Stomach (tissue), 19 donors: Measurements from ENCODE around the gene ENAM. TPM values are rescaled to one million over a fixed set of nuclear protein-coding genes. Genes with fewer than 3 reads are reported as not detected.

ENCODE experiments used
- DNase-seq, 2 donors: peaks; one replicate each; pipeline versions ENCODE4 v3.0.0 to v3.0.0-alpha.2; 2013 to 2019
- H3K27ac ChIP-seq, 5 donors: fragments of 200-600 bp in 4 of 5; sonication (generic) in 4 of 5; one replicate each; pipeline ENCODE4 v1.5.1; 2013 to 2019; ENCODE audit warnings: mild to moderate bottlenecking in 1 of 5, moderate library complexity in 1 of 5
- H3K27me3 ChIP-seq, 3 donors: fragments of 200-600 bp; sonication (generic); one replicate each; pipeline ENCODE4 v1.5.1; 2017 to 2019; ENCODE audit warnings: mixed run types in 1 of 3
- H3K36me3 ChIP-seq, 4 donors: fragments of 200-600 bp; sonication (generic); 1 replicate in 3 of 4; 2 replicates in 1 of 4; pipeline ENCODE4 v1.5.1; 2016 to 2019
- H3K4me1 ChIP-seq, 4 donors: fragments of 200-600 bp; sonication (generic); one replicate each; pipeline ENCODE4 v1.5.1; 2016 to 2019
- H3K4me3 ChIP-seq, 4 donors: fragments of 200-600 bp; sonication (generic) in 3 of 4; one replicate each; pipeline ENCODE4 v1.5.1; 2016 to 2019; ENCODE audit warnings: mild to moderate bottlenecking in 1 of 4
- H3K9me3 ChIP-seq, 4 donors: fragments of 200-600 bp; sonication (generic); one replicate each; pipeline ENCODE4 v1.5.1; 2016 to 2019
- EP300 ChIP-seq: sonication (generic); formaldehyde crosslinking; IDR thresholded peaks from one replicate; pipeline ENCODE4 v1.6.1; 2017; ENCODE audit warnings: antibody characterized with exemption
- POLR2A ChIP-seq, 4 donors: fragments of 450-650 bp; IDR thresholded peaks; one replicate each; pipeline ENCODE4 v1.6.1; 2016; ENCODE audit warnings: antibody characterized with exemption in 4 of 4, control low read depth in 2 of 4, mild to moderate bottlenecking in 1 of 4, moderate library complexity in 1 of 4
- POLR2AphosphoS5 ChIP-seq, 3 donors: sonication (generic); formaldehyde crosslinking; IDR thresholded peaks; one replicate each; pipeline ENCODE4 v1.6.1; 2016; ENCODE audit warnings: antibody characterized with exemption in 3 of 3
- WGBS, 5 donors: extraction: QIAGEN DNeasy Blood & Tissue Kit in 3 of 5; methylation state at CpG; one replicate each; pipeline versions ENCODE4 v1.1.5 to v1.1.7; 2013 to 2018; 5-methylcytosine and 5-hydroxymethylcytosine counted together
- intact Hi-C: fragments of 100-400 bp; cut with DNase I; formaldehyde crosslinking; loops from one replicate; pipeline ENCODE4 v1.15.1; 2023; ENCODE audit warnings: low total_unique reads
- long read RNA-seq, 10 donors: transcript quantifications; one replicate each; lab custom pipeline, GENCODE V29; 2026
- polyA plus RNA-seq, 3 donors: library from polyadenylated mRNA; stranded (reverse); fragments of 200-250 nt; gene quantifications; one replicate each; pipeline ENCODE4 v1.2.3, GENCODE V29; 2013
- total RNA-seq, 5 donors: library from RNA; depleted of rRNA; stranded (reverse); fragments of >200 nt; gene quantifications; one replicate each; pipeline versions ENCODE4 v1.1.0 to v1.2.3, GENCODE V29; 2014 to 2016
- TF ChIP-seq, protein P1 (sequence below), 7 experiments: fragments of 450-650 bp in 4 of 7; fragments of 200-600 bp in 3 of 7; sonication (generic) in 3 of 7; IDR thresholded peaks; one replicate each; pipeline ENCODE4 v1.5.1; 2016 to 2019; ENCODE audit warnings: antibody characterized with exemption in 7 of 7, control low read depth in 2 of 7, mild to moderate bottlenecking in 1 of 7
- donor health status: healthy with polysubstance abuse.
- donor health status: Bipolar disorder and iron deficiency.
- donor health status: healthy.

ENAM gene, protein sequence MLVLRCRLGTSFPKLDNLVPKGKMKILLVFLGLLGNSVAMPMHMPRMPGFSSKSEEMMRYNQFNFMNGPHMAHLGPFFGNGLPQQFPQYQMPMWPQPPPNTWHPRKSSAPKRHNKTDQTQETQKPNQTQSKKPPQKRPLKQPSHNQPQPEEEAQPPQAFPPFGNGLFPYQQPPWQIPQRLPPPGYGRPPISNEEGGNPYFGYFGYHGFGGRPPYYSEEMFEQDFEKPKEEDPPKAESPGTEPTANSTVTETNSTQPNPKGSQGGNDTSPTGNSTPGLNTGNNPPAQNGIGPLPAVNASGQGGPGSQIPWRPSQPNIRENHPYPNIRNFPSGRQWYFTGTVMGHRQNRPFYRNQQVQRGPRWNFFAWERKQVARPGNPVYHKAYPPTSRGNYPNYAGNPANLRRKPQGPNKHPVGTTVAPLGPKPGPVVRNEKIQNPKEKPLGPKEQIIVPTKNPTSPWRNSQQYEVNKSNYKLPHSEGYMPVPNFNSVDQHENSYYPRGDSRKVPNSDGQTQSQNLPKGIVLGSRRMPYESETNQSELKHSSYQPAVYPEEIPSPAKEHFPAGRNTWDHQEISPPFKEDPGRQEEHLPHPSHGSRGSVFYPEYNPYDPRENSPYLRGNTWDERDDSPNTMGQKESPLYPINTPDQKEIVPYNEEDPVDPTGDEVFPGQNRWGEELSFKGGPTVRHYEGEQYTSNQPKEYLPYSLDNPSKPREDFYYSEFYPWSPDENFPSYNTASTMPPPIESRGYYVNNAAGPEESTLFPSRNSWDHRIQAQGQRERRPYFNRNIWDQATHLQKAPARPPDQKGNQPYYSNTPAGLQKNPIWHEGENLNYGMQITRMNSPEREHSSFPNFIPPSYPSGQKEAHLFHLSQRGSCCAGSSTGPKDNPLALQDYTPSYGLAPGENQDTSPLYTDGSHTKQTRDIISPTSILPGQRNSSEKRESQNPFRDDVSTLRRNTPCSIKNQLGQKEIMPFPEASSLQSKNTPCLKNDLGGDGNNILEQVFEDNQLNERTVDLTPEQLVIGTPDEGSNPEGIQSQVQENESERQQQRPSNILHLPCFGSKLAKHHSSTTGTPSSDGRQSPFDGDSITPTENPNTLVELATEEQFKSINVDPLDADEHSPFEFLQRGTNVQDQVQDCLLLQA
- 1 to 10 TPM in 1 of 5 donors, under 1 TPM in 2, not detected in 2; 0.14 to 1.7 (median 0.45) TPM for total RNA-seq
- polyA plus RNA-seq: under 1 TPM; 0.20 to 0.92 (median 0.44) TPM
- long read RNA-seq, donor 1, partial matches to known transcripts: 0 of 1 reads
- long read RNA-seq, donor 1, other reads (novel, unspliced or antisense): 0 of 1 reads
- long read RNA-seq, donor 2: 0 reads
- long read RNA-seq, donor 3: 0 reads
- long read RNA-seq, donor 4: 0 reads
- long read RNA-seq, donor 5: 0 reads
- long read RNA-seq, donor 6: 0 reads
- long read RNA-seq, donor 7, partial matches to known transcripts: 0 of 1 reads
- long read RNA-seq, donor 7, other reads (novel, unspliced or antisense): 0 of 1 reads
- long read RNA-seq, donor 8: 0 reads
- long read RNA-seq, donor 9: 0 reads
- long read RNA-seq, donor 10: 0 reads

DNA sequence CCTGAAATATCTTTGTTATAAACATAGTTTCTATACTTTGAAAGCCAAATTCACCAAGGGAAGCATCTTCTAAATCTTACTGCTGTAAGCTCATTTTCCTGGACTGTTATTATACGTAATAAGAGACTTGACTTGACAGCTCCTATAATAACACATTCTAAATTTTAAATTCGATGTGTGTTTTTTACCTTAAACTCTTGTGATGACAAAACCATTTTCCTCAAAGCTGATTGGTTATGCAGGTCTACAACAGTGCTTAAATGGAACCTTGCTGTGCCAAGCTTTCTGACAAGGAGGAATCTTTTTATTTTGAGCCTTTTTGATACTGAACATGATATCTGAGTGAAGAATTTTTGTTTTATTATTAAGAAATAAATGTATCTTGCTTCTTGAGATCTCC, at the start of gene ENAM:
Gene ENAM, plus strand, starts transcription at position 301 of the 400 bp plus-strand sequence. CDS start 757 bp downstream, outside the sequence.
- Histone ChIP-seq H3K4me3 (no peak within 1 kb of the TSS), H3K27me3 (no peaks in the 10 kb centered on the region), H3K4me1 (peaks cover 0 to 7% (median 0%) of the 10 kb centered on the region in 4 donors), H3K36me3 (no peaks in the 10 kb centered on the region), H3K9me3 (no peaks in the 10 kb centered on the region), H3K27ac (no peak within 1 kb of the TSS)
- TF ChIP-seq, protein P1, sequence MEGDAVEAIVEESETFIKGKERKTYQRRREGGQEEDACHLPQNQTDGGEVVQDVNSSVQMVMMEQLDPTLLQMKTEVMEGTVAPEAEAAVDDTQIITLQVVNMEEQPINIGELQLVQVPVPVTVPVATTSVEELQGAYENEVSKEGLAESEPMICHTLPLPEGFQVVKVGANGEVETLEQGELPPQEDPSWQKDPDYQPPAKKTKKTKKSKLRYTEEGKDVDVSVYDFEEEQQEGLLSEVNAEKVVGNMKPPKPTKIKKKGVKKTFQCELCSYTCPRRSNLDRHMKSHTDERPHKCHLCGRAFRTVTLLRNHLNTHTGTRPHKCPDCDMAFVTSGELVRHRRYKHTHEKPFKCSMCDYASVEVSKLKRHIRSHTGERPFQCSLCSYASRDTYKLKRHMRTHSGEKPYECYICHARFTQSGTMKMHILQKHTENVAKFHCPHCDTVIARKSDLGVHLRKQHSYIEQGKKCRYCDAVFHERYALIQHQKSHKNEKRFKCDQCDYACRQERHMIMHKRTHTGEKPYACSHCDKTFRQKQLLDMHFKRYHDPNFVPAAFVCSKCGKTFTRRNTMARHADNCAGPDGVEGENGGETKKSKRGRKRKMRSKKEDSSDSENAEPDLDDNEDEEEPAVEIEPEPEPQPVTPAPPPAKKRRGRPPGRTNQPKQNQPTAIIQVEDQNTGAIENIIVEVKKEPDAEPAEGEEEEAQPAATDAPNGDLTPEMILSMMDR (IDR thresholded peaks at IDR 0.05): no peak
- TF ChIP-seq POLR2AphosphoS5 (IDR thresholded peaks at IDR 0.05) (no peak), EP300 (no peak), POLR2A (IDR thresholded peaks at IDR 0.05) (no peak)
- intact Hi-C loops: no loop called here
- 88 to 96% (median 95%) methylated on average over 2 of the region's 2 CpGs for WGBS, 5 donors
- no peak for DNase-seq

DNA sequence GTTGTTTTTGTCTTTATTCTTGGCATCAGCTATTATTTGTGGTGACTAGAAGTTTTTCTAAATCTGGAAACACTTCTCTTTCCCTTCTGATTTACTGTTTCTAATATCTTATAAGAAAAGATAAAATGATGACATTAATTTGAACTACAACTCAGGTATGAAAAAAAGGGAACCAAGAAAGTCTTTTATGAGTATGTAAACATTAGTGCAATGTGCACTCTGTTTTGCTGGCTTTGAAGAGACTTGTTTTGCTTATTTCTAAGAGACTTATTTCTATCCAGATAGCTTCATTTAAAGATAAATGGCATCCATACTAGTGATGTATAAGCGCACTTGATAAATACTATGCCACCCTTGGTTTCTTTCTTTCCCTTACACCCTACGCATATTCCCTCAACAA, 46.6 kb upstream of the ENAM start:
- no peak overlapping the region for H3K4me3 ChIP-seq
- no peaks in the 10 kb centered on the region for H3K27me3 ChIP-seq
- H3K27ac ChIP-seq: no peak overlapping the region
- intact Hi-C loops: no loop called here
- no peak for TF ChIP-seq EP300
- no peak for TF ChIP-seq POLR2AphosphoS5 (IDR thresholded peaks at IDR 0.05)
- TF ChIP-seq POLR2A (IDR thresholded peaks at IDR 0.05): no peak
- TF ChIP-seq, protein P1 (IDR thresholded peaks at IDR 0.05): no peak
- H3K9me3 ChIP-seq: no peaks in the 10 kb centered on the region
- WGBS, 5 donors: 69 to 97% (median 92%) methylated on average over 2 of the region's 2 CpGs
- H3K36me3 ChIP-seq: no peaks in the 10 kb centered on the region
- DNase-seq: no peak
- no peaks in the 10 kb centered on the region for H3K4me1 ChIP-seq

DNA sequence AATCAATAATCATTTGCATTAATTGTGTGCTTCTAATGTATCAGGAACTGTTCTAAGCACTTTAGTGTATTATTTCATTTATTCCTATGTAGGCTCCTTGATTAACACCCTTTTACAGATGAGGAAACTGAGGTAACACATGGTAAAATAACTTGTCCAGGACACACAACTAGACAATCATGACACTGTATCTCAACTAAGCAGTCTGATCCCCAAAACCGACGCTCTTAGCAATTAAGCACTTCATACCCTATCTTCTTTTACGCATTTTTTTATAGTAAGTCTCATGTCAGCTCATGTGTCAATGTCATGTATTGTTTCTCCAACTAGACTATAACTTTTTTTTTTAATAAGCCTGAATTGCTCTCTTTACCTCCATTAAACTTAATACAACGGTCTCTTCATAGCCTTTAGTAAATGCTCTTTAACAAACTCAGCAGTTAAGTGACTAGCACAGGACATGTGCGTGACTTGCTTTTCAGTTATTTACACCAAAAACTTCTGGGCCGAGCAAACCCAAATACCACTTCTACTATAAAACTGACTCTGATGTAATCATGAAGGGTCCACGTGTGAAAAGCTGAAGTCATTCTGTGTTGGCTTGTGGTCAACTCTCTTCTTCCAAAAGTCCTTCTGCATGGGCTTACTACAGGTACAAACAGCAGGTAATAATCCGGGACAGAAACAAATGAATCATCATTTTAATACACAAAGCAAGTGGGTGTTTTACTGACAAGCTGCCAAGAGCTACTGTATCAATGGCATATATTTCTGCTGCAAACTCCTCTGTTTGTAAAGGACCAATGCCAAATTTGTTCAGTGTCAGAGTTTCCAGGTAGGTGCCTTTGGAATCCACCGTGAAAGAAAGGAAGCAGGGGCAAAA, 44.4 kb upstream of the ENAM start:
- WGBS, 5 donors: 32 to 61% (median 39%) methylated on average over 9 of the region's 9 CpGs
- Histone ChIP-seq H3K4me3 (no peak overlapping the region), H3K36me3 (no peaks in the 10 kb centered on the region), H3K27me3 (no peaks in the 10 kb centered on the region), H3K4me1 (no peaks in the 10 kb centered on the region), H3K27ac (peak overlapping the region in 3 of 5 donors; percentile 23 to 33 (median 30)), H3K9me3 (no peaks in the 10 kb centered on the region)
- TF ChIP-seq, protein P1 (IDR thresholded peaks at IDR 0.05): no peak
- peak in 2 of 3 donors; percentile 20 to 65 for TF ChIP-seq POLR2AphosphoS5 (IDR thresholded peaks at IDR 0.05)
- DNase-seq: peak; percentile 39 to 89
- intact Hi-C loops: no loop called here
